GM12878 (cell line): ENCODE results near the gene COL4A4.

Experiments
- EP300 ChIP-seq, 2 experiments: fragments of 150-350 bp in 1 of 2; IDR thresholded peaks; 2 replicates each; pipeline ENCODE4 v1.6.1; 2011 to 2012; ENCODE audit warnings: low read depth in 2 of 2, low read length in 2 of 2, borderline replicate concordance in 1 of 2, improper control_type of control experiment in 1 of 2, inconsistent platforms in 1 of 2; ENCODE audit not compliant: control insufficient read depth in 1 of 2
- FOS ChIP-seq: IDR thresholded peaks from 3 replicates; pipeline ENCODE4 v1.6.1; 2011; ENCODE audit warnings: borderline replicate concordance; ENCODE audit not compliant: insufficient read length; ENCODE audit errors: extremely low read depth
- NFYB ChIP-seq: IDR thresholded peaks from 2 replicates; pipeline ENCODE4 v1.6.1; 2011; ENCODE audit warnings: low read depth, mild to moderate bottlenecking, low read length, improper control_type of control experiment, moderate library complexity; ENCODE audit not compliant: insufficient read depth
- POLR2A ChIP-seq: IDR thresholded peaks from 2 replicates; pipeline ENCODE4 v1.6.1; 2011; ENCODE audit warnings: low read depth, mild to moderate bottlenecking, low read length
- RFX5 ChIP-seq: IDR thresholded peaks from 2 replicates; pipeline ENCODE4 v1.6.1; 2011; ENCODE audit warnings: low read depth, low read length, improper control_type of control experiment
- TCF12 ChIP-seq: IDR thresholded peaks from 2 replicates; pipeline ENCODE4 v1.6.1; 2011; ENCODE audit warnings: low read depth, mild to moderate bottlenecking, low read length
- YY1 ChIP-seq: IDR thresholded peaks from 2 replicates; pipeline ENCODE4 v1.6.1; 2011; ENCODE audit warnings: low read depth, mild to moderate bottlenecking, low read length
- ZNF24 ChIP-seq: fragments of 450-650 bp; IDR thresholded peaks from 2 replicates; pipeline ENCODE4 v1.6.1; 2017; ENCODE audit warnings: antibody characterized with exemption, mild to moderate bottlenecking
- TF ChIP-seq, protein P1 (sequence below), 3 experiments: IDR thresholded peaks in 2 of 3; conservative IDR thresholded peaks in 1 of 3; 2 replicates each; pipeline ENCODE4 v1.5.1; 2011; ENCODE audit warnings: low read depth in 3 of 3, low read length in 3 of 3, mild to moderate bottlenecking in 3 of 3, control low read depth in 2 of 3, moderate library complexity in 2 of 3, inconsistent platforms in 1 of 3, mixed read lengths in 1 of 3; ENCODE audit not compliant: control insufficient read depth in 2 of 3, insufficient read depth in 1 of 3; ENCODE audit errors: extremely low read depth in 1 of 3
- TF ChIP-seq, protein P2 (sequence below): IDR thresholded peaks from 2 replicates; pipeline ENCODE4 v1.6.1; 2011; ENCODE audit warnings: low read depth, mild to moderate bottlenecking, low read length, moderate library complexity, borderline replicate concordance; ENCODE audit errors: extremely low read depth
- TF ChIP-seq, protein P3 (sequence below): IDR thresholded peaks from 2 replicates; pipeline ENCODE4 v1.6.1; 2012; ENCODE audit warnings: low read depth, low read length, improper control_type of control experiment
- TF ChIP-seq, protein P4 (sequence below): IDR thresholded peaks from 2 replicates; pipeline ENCODE4 v1.6.1; 2012; ENCODE audit warnings: low read length, inconsistent platforms

DNA sequence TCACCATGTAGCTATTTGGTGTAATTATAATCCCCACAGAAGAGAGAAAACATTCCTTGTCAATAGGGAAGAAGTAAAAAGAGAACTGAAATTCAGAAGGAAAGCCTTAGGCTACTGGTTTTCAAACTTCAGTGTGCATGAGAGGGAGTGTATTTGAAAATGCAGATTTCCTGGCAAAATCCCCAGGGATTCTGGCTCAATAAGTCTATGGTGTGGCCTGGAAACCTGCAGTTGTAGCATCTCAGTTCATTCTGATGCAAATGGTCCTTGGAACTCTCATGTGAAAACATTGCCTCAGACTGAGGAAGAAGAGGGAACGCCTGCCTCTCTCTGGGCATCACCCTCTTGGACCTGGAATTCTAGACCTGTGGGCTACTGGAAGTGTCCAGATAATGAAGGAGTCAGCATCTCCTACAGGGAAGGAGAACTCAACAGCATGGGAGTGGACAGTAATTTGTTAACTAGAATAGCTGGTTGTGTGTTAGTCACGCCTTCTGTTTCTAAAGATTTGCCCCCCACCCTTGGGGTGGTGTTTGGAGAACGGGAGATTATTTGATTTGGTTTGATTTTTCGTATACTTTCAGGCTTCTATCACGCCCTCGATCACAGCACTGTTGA is 21.7 kb upstream of the COL4A4 start:
- TF ChIP-seq, protein P1, sequence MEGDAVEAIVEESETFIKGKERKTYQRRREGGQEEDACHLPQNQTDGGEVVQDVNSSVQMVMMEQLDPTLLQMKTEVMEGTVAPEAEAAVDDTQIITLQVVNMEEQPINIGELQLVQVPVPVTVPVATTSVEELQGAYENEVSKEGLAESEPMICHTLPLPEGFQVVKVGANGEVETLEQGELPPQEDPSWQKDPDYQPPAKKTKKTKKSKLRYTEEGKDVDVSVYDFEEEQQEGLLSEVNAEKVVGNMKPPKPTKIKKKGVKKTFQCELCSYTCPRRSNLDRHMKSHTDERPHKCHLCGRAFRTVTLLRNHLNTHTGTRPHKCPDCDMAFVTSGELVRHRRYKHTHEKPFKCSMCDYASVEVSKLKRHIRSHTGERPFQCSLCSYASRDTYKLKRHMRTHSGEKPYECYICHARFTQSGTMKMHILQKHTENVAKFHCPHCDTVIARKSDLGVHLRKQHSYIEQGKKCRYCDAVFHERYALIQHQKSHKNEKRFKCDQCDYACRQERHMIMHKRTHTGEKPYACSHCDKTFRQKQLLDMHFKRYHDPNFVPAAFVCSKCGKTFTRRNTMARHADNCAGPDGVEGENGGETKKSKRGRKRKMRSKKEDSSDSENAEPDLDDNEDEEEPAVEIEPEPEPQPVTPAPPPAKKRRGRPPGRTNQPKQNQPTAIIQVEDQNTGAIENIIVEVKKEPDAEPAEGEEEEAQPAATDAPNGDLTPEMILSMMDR (IDR thresholded peaks at IDR 0.05 in 2 of 3, conservative IDR thresholded peaks at IDR 0.05 in 1 of 3; ENCODE audit: control insufficient read depth in 2 of 3, extremely low read depth in 1 of 3, insufficient read depth in 1 of 3, low read depth in 3 of 3, low read length in 3 of 3), result no peak
- TF ChIP-seq, protein P2, sequence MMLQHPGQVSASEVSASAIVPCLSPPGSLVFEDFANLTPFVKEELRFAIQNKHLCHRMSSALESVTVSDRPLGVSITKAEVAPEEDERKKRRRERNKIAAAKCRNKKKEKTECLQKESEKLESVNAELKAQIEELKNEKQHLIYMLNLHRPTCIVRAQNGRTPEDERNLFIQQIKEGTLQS, result no peak
- TF ChIP-seq, protein P3, sequence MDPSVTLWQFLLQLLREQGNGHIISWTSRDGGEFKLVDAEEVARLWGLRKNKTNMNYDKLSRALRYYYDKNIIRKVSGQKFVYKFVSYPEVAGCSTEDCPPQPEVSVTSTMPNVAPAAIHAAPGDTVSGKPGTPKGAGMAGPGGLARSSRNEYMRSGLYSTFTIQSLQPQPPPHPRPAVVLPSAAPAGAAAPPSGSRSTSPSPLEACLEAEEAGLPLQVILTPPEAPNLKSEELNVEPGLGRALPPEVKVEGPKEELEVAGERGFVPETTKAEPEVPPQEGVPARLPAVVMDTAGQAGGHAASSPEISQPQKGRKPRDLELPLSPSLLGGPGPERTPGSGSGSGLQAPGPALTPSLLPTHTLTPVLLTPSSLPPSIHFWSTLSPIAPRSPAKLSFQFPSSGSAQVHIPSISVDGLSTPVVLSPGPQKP, result no peak
- TF ChIP-seq NFYB, result no peak
- TF ChIP-seq POLR2A, result no peak
- no peak for TF ChIP-seq EP300 (IDR thresholded peaks at IDR 0.05; ENCODE audit: borderline replicate concordance in 1 of 2, control insufficient read depth in 1 of 2, low read depth in 2 of 2, low read length in 2 of 2)
- no peak for TF ChIP-seq YY1
- TF ChIP-seq, protein P4, sequence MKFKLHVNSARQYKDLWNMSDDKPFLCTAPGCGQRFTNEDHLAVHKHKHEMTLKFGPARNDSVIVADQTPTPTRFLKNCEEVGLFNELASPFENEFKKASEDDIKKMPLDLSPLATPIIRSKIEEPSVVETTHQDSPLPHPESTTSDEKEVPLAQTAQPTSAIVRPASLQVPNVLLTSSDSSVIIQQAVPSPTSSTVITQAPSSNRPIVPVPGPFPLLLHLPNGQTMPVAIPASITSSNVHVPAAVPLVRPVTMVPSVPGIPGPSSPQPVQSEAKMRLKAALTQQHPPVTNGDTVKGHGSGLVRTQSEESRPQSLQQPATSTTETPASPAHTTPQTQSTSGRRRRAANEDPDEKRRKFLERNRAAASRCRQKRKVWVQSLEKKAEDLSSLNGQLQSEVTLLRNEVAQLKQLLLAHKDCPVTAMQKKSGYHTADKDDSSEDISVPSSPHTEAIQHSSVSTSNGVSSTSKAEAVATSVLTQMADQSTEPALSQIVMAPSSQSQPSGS, result no peak
- no peak for TF ChIP-seq TCF12
- TF ChIP-seq ZNF24, result no peak
- no peak for TF ChIP-seq FOS
- TF ChIP-seq RFX5, result no peak
